ENCODE measurements around the gene RET.

Gene RET

DNA sequence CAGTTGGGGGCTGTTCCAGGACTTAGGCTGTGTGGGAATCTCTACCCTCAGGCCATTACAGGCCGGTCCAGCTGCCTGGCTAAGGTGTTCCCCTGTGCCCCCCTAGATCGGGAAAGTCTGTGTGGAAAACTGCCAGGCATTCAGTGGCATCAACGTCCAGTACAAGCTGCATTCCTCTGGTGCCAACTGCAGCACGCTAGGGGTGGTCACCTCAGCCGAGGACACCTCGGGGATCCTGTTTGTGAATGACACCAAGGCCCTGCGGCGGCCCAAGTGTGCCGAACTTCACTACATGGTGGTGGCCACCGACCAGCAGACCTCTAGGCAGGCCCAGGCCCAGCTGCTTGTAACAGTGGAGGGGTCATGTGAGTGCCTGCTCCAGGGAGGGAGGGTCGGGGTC lies 34.2 kb downstream of the RET start:
- no peak for DNase-seq

DNA sequence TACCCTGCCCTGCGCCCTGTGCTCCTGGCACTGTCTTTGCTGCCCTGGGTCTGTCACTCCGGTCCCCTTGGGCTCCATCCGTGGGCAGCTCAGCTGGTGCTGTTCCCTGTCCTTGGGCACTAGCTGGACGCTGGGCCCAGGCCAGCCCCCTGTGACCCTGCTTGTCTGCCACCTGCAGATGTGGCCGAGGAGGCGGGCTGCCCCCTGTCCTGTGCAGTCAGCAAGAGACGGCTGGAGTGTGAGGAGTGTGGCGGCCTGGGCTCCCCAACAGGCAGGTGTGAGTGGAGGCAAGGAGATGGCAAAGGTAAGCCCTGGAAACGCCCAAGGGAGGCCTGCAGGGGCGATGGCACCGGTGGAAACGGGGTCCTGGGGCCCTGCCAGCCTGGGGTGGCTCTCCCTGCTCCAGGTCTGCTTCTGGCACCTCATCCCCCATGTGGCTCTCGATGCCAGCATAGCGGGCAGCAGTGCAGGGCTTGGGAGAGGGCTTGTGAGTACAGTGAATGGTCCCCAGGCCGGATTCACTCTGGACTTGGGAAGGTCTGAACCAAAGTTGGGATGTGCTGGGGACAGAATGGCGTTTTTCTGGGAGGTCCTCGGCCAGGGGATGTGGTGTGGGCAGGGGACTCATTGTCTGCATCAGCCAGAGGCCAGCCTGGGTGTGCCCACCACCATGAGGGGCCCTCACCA lies 35.2 kb downstream of the RET start:
- DNase-seq: no peak

DNA sequence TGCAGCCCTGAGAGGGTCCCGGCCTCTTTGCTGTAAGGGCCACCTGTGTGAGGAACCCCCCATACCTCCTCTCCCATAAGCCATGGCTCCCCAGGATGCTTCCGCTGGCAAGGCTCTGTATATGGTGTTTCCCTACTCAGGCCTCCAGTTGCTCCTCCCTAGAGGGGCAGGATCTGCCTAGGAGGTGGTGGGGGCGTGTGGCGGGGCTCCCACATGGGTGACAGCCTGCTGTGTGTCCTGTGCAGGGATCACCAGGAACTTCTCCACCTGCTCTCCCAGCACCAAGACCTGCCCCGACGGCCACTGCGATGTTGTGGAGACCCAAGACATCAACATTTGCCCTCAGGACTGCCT lies 35.7 kb downstream of the RET start:
- DNase-seq: no peak

DNA sequence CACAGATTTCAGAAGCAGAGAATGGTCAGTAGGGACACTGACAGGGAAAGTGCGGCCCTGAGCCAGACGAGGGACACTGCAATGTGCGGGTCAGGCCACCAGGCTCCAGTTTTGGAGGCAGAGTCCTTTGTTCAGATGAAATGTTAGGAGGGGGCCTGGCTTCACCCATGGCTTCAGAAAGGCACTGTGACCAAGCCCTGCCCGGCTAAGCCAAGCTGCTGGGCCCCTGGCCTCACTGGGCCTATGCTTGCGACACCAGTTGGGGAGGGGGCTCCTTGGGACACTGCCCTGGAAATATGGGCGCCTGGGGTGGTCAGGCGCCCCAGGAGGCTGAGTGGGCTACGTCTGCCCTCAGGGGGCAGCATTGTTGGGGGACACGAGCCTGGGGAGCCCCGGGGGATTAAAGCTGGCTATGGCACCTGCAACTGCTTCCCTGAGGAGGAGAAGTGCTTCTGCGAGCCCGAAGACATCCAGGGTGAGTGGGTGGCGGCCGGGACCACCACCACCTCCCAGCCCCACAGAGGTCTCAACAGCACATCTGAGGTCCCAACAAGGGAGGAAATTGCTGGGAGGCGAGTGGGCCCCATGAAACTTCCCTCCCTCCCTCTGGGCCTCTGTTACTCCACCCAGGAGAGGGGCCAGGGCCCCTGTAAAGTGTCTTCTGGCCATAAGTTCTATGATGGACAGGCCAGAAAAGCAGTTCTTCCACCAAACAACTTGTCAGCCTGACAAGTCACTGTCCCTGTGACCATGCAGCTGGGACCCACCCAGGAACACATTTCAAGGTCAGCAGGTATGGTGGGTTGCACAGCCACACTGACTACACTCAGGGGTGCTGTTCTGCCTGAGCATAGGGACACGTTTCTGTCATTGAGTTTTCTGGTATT lies 36.6 kb downstream of the RET start:
- no peak for DNase-seq

DNA sequence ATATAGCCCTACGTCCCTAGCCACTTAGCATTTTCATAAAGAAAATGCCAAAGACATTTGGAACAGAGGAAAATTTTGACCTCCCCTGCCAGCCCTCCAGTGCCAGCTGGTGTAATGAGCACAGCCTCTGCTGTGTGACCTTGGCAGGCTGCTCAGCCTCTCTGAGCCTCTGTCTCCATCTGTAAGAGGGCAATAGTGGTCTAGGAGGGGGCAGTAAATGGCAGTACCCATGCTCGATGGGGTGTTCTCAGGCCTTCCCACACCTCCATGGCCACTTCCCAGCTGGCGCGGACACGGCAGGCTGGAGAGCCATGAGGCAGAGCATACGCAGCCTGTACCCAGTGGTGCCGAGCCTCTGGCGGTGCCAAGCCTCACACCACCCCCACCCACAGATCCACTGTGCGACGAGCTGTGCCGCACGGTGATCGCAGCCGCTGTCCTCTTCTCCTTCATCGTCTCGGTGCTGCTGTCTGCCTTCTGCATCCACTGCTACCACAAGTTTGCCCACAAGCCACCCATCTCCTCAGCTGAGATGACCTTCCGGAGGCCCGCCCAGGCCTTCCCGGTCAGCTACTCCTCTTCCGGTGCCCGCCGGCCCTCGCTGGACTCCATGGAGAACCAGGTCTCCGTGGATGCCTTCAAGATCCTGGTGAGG lies 37.3 kb downstream of the RET start:
- DNase-seq: no peak

DNA sequence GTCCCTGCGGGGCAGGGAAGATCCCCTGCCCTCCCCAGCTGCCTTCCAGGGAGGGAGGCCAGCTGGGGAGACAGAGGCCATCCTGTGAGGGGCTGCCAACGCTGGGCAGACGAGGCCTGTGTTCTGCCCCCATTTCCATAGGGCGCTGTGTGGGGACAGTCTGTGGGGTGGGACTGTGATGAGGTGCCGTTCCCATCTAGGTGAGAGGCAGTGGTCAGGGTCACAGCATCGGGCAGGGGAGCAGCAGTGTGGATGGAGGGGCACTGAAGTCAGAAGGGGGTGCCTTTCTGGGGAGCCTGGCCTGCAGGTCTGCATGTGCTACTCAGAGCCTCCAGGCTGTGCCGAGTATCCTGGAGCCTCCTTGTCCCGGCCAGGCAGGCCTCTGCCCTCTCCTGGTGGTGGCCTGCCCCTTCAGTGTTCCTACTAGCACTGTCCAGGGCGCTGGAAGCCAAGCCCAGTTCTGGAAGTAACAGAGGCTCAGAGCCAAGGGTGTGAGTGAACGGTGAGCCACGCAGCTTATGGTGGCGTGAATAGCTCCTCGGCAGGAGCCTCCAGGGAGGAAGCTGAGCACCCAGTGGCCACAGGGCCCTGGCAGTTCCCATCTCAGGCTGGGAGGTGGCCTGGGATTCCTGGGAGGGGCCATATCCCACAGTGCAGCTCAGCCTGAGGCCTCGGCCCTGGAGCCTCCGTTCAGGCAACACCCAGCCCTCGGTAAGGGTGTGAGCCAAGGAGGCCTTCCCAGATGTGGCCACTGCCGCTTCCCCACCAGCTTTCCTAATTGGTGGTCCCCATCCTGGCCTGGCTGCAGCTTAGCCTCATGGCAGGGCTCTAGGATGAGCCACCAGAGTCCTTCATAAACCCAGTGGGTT lies 38.1 kb downstream of the RET start:
- DNase-seq: no peak

DNA sequence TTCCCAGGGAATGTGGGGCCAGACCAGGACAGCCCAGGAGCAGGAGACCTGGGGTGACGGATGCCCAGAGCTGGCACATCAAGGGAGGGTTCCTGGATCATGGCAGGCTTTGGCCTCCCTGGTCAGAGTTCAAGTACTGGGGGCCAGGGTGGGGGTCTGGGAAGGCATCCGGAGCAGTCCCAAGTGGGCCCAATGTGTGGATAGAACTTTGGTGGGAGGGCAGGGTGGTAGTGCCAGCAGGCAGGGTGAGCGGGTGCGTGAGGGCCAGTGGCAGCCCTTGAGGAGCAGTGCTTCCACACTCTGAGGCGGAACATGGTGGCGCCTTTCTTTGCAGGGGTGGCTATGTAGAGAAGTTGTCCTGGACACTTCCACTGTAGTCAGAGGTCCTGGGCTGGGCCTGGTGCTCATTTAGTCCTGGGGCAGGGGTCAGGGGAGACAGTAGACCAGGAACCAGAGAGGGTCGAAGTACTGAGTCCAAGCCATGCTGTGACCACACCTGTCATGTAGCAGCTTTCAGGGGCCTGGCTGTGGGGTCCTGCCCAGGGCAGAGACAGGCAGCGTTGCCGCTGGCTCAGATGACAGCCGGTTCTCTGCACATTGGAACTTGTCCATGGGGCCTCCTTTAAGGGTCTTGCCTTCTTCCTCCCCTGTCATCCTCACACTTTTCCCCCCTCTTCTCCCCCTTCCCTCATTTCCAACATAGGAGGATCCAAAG lies 39.2 kb downstream of the RET start:
- no peak for DNase-seq

DNA sequence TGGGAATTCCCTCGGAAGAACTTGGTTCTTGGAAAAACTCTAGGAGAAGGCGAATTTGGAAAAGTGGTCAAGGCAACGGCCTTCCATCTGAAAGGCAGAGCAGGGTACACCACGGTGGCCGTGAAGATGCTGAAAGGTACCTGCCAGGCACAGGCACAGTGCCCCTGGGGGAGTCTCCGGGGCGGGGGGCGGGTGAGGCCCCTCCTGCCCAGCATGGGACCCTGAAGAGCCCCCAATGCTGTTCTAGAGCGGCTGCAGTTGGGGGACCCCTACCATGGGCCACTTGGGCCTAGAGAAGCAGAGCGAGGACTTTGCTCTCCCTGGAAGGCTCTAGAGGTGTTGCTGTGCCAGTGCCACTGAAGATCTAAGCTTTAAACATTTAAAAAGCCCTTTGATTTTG lies 39.7 kb downstream of the RET start:
- no peak for DNase-seq

DNA sequence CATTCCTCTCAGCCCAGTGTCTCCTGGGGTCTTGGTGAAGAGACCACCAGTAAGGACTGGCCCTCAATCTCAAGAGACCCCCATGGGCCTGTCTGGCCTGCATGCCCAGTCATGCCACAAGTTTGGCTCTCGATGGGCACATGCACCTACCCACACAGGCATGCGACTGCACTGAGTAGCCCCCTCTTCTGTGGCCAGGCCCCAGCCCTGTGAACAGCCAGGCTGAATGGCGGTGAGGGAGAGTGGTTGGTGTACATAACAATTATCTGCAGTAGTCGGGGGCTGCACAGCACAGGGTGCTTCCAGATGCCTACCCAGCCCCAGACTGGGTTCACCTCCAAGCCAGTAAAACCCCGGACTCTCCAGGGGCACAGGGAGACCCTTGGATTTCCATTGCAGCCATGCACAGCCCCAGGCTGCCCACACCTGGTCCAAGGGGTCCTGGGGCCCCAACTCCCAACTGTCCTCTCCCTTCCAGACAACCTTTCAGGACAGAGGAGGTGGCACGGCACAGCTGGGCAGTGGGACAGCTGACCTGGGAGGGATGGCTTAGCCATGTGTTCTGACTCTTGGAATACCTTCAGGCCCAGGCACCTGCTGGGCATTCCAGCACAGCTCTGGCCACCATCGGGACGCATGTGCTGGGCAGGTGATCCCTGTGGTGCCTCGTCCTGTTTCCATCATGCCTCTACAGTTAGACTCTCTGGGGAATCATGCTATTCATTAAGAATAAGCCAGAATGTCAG lies 40.3 kb downstream of the RET start:
- no peak for DNase-seq

DNA sequence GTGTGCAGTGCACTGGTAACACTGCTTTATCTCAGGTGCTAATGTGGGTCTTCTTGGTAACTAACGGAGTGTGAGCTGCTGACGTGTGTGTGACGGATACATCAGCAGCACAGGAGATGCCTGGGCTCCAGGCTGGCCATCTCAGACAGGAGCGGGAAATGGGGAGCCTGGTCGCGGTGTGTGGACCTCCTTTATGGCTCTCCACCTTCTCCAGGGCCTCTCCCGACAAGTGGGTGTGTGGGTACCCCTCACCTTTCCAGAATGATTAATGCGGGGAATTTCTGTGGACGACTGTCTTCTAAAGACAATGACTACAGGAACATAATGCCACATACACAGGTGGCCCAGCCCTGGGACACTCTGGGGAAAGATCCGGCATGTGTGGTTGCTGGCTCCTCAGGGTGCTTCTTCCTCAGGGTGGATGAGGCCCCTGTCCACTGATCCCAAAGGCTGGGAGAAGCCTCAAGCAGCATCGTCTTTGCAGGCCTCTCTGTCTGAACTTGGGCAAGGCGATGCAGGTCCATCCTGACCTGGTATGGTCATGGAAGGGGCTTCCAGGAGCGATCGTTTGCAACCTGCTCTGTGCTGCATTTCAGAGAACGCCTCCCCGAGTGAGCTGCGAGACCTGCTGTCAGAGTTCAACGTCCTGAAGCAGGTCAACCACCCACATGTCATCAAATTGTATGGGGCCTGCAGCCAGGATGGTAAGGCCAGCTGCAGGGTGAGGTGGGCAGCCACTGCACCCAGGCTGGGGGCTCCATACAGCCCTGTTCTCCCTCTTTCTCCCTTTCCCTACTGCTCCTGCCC lies 41.1 kb downstream of the RET start:
- no peak for DNase-seq

DNA sequence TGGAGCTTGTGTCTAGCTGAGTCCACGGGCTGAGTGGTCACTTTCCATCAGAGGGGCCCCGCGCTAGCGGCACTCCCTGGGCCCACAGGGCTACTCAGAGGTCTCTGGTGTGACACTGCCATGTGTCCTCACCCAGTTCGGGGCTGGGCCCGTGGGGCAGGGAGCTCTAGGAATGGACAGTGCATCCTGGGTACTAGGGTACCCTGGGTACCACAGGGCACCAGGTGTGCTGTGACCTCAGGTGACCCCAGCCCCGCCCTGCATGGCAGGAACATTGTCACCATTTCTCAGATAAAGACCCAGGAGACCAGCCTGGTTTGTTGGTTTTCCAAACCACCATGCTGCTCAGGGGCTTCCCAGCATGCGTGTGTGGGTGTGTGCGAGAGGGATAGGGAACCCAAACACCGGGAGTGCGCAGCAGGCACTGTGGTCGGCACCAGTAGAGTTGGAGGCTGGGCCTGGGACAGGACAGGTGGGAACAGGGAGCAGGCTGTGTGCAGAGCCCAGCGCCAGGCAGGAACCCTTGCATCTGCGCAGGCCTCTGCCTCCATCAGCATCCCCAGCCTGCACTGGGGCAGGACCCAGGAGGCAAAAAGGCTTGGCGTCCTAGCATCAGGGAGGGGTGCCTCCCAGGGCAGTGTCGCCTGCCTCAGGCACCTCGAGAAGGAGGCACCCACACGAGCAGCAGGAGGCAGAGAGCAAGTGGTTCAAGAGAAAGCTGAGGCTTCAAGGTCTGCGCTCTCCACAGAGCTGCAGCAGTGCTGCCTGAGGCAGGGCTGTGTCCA lies 42.0 kb downstream of the RET start:
- no peak for DNase-seq

DNA sequence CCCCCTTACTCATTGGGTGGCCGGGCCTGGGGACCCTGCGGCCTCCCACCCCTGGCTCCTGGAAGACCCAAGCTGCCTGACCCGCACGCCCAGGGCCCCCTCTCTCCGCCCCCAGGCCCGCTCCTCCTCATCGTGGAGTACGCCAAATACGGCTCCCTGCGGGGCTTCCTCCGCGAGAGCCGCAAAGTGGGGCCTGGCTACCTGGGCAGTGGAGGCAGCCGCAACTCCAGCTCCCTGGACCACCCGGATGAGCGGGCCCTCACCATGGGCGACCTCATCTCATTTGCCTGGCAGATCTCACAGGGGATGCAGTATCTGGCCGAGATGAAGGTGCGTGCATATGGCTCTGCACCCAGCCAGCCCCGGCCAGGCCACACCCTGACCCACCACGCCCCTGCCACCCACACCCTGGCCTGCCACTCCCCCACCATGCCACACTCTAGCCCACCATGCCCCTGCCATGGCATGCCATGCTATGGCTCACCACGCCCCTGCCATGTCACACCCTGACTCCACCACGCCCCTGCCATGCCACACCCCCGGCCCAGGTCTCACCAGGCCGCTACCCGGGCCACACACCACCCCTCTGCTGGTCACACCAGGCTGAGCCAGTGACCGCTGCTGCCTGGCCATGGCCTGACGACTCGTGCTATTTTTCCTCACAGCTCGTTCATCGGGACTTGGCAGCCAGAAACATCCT lies 42.7 kb downstream of the RET start:
- DNase-seq: no peak

DNA sequence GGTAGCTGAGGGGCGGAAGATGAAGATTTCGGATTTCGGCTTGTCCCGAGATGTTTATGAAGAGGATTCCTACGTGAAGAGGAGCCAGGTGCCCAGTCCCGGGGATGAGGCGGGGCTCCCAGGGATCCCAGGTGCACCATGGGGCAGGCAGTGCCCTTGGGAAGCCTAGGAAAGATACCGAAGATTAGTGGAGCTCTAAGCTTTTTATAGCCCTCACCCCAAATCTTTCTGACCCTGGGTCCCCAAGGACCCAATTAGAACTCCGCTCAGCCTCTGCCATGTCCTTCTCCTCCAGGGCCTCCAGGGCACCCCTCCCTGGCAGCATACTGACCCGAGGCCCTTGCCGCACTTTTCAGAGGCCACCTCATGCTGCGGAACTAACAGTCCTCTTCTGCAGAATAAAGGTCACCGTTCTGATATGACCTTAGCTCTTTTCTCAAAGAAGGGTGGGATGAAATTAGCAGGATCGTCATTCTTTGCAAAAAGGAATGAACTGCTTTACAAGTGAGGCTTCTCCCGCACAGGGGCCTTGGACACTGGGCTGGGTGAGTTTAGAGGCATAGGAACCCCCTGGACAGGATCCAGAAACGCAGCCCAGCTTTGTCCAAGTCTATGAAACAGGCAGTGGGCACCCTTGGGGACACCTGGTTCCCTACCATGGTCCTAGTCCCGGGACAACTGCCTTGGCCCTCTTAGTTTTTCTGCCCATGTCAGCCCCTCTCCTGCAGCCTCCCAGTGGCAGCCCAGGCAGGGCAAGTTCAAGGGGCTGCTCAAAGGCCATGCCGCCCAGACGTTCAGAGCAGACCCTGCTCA lies 43.5 kb downstream of the RET start:
- no peak for DNase-seq

DNA sequence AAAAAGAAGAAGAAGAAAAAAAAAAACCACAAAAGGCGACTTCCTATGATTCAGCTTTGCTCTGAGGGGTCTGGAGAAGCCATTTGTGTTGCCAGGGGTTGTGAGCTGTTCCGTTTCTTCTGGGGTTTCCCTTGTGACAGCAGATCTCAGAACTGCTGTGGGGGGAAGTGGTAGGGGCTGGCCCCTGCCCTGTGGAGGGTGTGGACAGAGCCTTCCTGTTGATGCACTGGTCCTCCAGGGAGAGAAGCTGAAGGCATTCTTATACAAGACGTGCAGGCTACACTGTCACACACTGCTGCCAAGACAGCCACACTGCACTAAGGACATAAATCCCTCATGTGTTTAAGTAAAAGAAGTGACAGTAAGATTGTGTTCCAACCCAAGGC lies 44.1 kb downstream of the RET start:
- no peak for DNase-seq

DNA sequence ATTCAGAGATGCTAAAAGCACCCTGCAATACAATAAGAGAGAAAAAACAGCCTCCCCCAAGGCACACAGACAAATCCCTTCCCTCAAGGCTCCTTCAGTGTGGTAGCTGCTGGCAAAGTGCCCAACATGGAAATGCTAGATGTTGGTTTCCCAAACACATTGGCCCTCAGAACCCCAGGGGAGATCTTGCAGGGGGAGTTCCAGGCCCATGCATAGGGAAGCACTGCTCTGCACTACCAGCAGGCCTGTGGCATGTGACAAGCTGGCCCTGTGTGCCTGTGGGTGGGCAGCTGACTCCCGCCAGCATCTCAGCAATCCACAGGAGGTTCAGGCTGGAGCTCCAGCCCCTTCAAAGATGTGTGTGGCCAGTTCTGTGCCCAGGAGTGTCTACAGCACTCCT lies 44.6 kb downstream of the RET start:
- peak; percentile 21 for DNase-seq

DNA sequence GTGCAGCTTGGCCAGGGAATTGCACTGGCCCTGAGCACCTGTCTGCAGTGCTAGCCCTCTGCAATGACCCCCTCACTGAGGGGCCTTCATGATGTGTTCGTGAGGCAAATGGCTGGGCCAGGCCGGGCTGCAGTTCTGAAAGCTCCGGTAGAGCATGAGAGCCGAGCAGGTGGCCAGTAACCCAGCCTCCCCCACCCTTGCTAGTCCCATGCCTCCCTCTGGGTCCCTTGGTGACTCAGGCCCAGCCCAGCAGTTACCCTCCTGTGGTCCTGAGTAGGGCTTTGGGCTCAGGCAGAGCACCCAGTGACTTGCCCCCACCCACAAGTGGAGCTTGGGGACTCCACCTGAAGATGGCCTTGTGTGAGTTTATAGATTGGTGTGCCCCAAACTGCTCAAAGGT lies 45.2 kb downstream of the RET start:
- no peak for DNase-seq

DNA sequence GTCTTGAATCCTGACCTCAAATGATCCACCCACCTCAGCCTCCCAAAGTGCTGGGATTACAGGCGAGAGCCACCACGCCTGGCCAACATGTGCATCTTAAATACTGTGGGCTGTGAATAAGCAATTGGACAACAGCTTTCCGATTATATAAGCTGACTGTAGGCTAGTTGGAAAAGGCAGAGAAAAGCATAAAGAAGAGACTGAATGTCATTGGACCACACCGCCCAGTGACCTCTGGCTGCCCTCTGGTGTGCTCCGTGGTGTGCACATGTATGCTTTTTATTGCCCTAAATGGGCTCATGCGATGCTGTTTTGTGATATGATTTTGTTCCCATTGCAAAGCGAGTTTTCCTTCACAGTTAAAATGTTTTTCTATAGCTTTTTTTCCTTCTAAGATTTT lies 46.0 kb downstream of the RET start:
- no peak for DNase-seq

DNA sequence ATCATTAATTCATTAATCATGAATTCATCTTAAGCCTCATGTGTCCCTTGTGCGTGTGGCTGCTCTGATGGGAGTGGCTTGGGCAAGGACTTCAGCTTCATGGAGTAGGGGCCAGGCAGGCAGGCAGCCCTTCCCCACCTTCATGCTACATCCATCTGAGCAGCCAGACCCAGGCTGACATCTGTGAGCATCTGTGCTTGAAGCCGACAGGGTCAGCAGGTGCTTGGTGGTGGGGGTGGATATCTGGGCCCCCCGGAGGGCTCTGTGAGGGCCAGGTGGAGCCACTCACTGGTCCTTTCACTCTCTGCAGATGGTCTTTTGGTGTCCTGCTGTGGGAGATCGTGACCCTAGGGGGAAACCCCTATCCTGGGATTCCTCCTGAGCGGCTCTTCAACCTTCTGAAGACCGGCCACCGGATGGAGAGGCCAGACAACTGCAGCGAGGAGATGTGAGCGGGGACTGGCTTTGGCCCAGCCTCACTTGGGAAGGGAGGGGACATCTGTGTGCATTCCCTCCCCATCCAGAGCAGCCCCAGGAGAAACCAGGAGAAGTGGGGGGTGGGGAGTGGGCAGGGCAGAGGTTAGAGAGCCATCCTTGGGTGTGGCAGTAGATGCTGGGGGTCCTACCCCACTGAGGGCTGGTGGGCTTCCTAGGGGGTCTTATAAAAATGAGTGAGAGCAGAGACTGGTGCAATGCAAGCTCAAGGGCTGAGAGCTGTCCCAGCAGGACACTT lies 46.7 kb downstream of the RET start:
- DNase-seq: no peak

Measured in NCI-H2171 (cell line).